Bronchial epithelial cell (primary cell): ENCODE data around the gene POLR3H. TPM values are rescaled to one million over a fixed set of nuclear protein-coding genes. Genes with fewer than 3 reads are reported as not detected.
"Not testable (repeated sequence)": the region's sequence is repeated elsewhere in the genome, so short reads cannot be mapped to it uniquely, and the experiment has no call there.

ENCODE experiments used
- DNase-seq: peaks from one replicate; pipeline ENCODE4 v3.0.0-alpha.2; 2010; ENCODE audit warnings: low read depth
- FAIRE-seq: peaks from 2 replicates; lab custom pipeline; 2011; peaks lifted over from hg19 to GRCh38; lab: Jason Lieb, UNC
- H3K27me3 ChIP-seq: 2 replicates; pipeline ENCODE4 v1.5.1; 2011; ENCODE audit warnings: low read length; ENCODE audit not compliant: control insufficient read depth, insufficient read depth
- H3K36me3 ChIP-seq: 2 replicates; pipeline ENCODE4 v1.5.1; 2011; ENCODE audit warnings: low read length; ENCODE audit not compliant: control insufficient read depth, insufficient read depth
- H3K4me3 ChIP-seq: 2 replicates; pipeline ENCODE4 v1.5.1; 2011; ENCODE audit warnings: mild to moderate bottlenecking, low read depth, low read length, control low read depth
- CTCF ChIP-seq: IDR thresholded peaks from 2 replicates; pipeline ENCODE4 v1.5.1; 2011; ENCODE audit warnings: mild to moderate bottlenecking, moderate library complexity, low read length, control low read depth, inconsistent platforms; ENCODE audit not compliant: insufficient read depth, severe bottlenecking
- total RNA-seq: library from RNA; depleted of rRNA; stranded (reverse); fragments of >200 nt; gene quantifications from 2 replicates; pipeline ENCODE4 v1.2.1, GENCODE V29; 2014

POLR3H gene
- total RNA-seq, 1 donor from 2014 or later = 28.2 TPM

GRCh38 chr22:41576877-41577276, 32.6 kb upstream of the POLR3H start:
- FAIRE-seq (no peak), DNase-seq (peak; percentile 39)
- H3K4me3 ChIP-seq = no peak overlapping the region
- H3K27me3 ChIP-seq = no peaks in the 10 kb centered on the region
- H3K36me3 ChIP-seq = peaks cover 14% of the 10 kb centered on the region
- peak; percentile 63 for TF ChIP-seq CTCF

- DNase-seq (no peak), FAIRE-seq (no peak)
- TF ChIP-seq CTCF = no peak
- H3K4me3 ChIP-seq = no peak overlapping the region
- no peaks in the 10 kb centered on the region for H3K27me3 ChIP-seq
- H3K36me3 ChIP-seq = peaks cover 14% of the 10 kb centered on the region
Observed at GRCh38 chr22:41575533-41575932, 31.3 kb upstream of the POLR3H start.

- TF ChIP-seq CTCF = no peak
- peaks cover 13% of the 10 kb centered on the region for H3K36me3 ChIP-seq
- no peak overlapping the region for H3K4me3 ChIP-seq
- no peak for DNase-seq
- no peak for FAIRE-seq
- H3K27me3 ChIP-seq = no peaks in the 10 kb centered on the region
Observed at GRCh38 chr22:41574847-41575381, 30.6 kb upstream of the POLR3H start.

GRCh38 chr22:41573677-41574076, 29.4 kb upstream of the POLR3H start:
- DNase-seq (no peak), FAIRE-seq (no peak)
- H3K4me3 ChIP-seq = no peak overlapping the region
- no peak for TF ChIP-seq CTCF
- no peaks in the 10 kb centered on the region for H3K27me3 ChIP-seq
- H3K36me3 ChIP-seq = peaks cover 7% of the 10 kb centered on the region

DNA sequence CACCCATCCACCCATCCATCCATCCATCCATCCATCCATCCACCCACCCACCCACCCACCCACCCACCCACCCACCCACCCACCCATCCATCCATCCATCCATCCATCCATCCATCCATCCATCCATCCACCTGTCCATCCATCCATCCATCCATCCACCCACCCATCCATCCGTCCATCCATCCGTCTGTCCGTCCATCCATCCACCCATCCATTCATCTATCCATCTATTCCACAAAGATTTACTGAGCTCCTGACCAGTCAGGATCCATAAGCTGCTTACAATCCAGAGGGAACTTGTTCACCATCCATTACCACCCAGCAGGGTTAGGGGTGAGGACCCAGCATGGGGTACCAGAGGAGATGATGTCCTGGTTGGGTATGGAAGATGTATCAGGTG, 28.0 kb upstream of the POLR3H start:
- FAIRE-seq = peak; percentile 28
- H3K36me3 ChIP-seq, DNase-seq, H3K4me3 ChIP-seq, H3K27me3 ChIP-seq: not testable (repeated sequence)

DNA sequence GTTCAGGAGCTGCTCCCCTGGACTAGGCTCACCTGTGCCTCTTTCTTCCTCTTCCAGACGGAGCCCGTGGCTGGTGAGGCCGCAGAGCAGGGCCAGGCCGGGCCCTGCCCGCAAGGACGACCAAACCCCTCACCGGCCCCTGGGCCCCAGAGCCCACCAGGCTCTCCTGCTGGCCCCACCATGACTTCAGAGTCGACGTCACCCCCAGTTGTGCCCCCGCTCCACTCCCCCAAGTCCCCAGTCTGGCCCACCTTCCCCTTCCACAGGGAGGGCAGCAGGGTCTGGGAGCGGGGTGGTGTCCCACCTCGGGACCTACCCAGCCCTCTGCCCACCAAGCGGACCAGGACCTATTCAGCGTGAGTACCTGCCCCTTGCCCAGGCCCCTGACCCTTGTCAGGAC, 27.5 kb upstream of the POLR3H start:
- no peaks in the 10 kb centered on the region for H3K27me3 ChIP-seq
- H3K36me3 ChIP-seq = no peaks in the 10 kb centered on the region
- DNase-seq = no peak
- no peak for TF ChIP-seq CTCF
- FAIRE-seq = no peak
- H3K4me3 ChIP-seq = no peak overlapping the region
